Hematopoietic multipotent progenitor cell treated with erythropoietin and hydrocortisone succinate and interleukin-3 and kit ligand, for 15 days (in vitro differentiated cells): ENCODE results near the gene SCAMP2.
A peak's percentile ranks its signal among the peaks of the same experiment; 100 is the strongest.
"Not testable (repeated sequence)": the region's sequence is repeated elsewhere in the genome, so short reads cannot be mapped to it uniquely, and the experiment has no call there.

Source experiments
- DNase-seq: peaks from one replicate; pipeline ENCODE4 v3.0.0-alpha.2; 2015; ENCODE audit warnings: low spot score

SCAMP2 gene, protein sequence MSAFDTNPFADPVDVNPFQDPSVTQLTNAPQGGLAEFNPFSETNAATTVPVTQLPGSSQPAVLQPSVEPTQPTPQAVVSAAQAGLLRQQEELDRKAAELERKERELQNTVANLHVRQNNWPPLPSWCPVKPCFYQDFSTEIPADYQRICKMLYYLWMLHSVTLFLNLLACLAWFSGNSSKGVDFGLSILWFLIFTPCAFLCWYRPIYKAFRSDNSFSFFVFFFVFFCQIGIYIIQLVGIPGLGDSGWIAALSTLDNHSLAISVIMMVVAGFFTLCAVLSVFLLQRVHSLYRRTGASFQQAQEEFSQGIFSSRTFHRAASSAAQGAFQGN

GRCh38 chr15:74873036-74873755 is at the start of gene SCAMP2:
Gene SCAMP2, minus strand, starts transcription at chr15:74873365. Its CDS starts 110 bp downstream, at chr15:74873255.
- peak; percentile 93 for DNase-seq

- DNase-seq, result no peak
These were observed 47.3 kb upstream of the SCAMP2 start for GRCh38 chr15:74920456-74920855.

DNA sequence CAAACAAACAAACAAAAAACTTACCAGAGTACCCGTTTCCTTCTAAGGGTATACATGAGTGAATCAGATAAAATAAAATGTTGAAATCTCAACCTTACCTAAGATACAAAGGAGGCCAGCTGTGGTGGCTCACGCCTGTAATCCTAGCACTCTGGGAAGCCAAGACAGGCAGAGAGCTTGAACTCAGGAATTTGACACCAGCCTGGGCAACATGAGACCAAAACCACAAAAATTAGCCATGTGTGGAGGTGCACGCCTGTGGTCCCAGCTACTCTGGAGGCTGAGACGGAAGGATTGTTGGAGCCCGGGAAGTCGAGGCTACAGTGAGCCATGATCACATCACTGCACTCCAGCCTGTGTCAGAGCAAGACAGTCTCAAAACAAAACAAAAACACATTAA is 44.5 kb upstream of the SCAMP2 start:
- DNase-seq, result no peak

DNA sequence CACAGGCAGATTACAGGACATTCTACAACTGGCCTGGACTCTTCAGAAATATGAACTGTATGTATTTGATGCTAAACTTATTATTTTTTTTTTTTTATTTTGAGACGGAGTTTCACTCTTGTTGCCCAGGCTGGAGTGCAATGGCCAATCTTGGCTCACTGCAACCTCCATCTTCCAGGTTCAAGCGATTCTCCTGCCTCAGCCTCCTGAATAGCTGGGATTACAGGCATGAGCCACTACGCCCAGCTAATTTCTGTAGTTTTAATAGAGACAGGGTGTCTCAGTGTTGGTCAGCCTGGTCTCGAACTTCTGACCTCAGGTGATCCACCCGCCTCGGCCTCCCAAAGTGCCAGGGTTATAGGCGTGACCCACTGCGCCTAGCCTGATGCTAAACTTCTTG is 40.6 kb upstream of the SCAMP2 start:
- DNase-seq, result not testable (repeated sequence)

- peak; percentile 22 for DNase-seq
These were observed 39.9 kb upstream of the SCAMP2 start for GRCh38 chr15:74913041-74913440.

- DNase-seq, result no peak
These were observed 35.5 kb upstream of the SCAMP2 start for GRCh38 chr15:74908635-74909034.

- DNase-seq, result peak; percentile 43
These were observed 34.2 kb upstream of the SCAMP2 start for GRCh38 chr15:74907163-74907870.

DNA sequence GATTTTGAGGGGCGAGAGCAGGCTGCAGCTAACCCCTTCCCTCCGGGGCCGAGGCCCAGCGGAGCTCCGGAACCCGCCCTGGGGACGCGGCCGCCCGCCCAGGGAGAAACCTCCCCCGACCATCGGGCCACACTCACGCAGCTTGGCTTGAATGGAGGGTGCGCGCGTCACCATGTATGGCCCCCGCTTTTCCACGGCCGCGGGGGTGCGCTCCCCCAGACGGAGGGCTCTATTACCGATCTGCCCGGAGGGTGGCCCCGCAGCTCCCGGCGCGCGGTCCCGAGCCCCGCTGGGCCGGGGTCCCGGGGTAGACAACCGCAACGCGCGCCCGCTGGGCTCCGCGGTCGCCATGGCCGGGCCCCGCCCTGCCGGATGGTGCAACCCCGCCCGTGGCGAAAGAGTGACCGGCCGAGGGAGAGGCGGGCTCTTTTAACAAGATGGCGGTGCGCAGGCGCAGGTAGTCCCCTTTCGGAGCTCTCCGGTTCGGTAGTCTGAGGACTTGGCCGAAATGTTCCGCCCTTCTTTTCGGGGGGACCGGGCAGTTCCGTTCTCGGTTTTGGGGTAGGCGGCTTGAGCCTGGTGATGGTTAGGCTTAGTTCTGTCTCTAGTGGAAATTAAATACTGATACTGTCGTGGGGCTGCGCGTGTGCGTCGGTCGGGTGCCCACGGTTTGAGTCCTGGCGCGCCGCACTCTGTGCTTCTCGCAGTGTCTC is 33.4 kb upstream of the SCAMP2 start, which contains the start of gene FAM219B:
Gene FAM219B, minus strand, starts transcription at position 402 of the 713 bp plus-strand sequence. Its CDS starts 51 bp downstream, at position 351.
- DNase-seq, result peak; percentile 84

GRCh38 chr15:74906067-74906449 is 32.9 kb upstream of the SCAMP2 start:
- DNase-seq, result peak; percentile 19

DNA sequence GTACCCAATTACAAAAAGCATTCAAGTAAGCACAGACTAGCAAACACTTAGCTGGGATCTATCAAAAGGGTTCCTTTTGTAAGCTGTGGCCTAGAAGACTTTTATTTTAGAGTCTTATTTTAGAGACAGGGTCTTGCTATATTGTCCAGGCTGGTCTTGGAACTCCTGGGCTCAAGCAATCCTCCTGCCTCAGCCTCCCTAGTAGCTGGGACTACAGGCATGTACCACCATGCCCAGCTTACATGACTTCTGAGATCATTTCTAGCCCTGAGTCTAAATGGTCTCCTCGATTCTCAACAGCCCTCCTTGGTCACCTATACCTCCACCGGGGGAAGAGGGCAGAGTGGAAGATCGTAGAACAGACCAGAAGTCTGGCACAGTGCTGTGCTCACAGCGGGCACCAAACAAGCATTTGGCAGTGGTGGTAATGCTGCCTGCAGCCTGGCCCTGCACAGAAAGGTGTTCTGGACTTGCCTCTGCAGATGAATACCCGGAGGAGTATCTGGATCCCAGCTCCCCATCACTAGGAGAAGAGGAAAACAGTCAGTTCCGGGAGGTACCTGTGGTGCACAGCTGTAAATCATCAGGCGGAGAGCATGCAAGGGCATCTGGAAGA is 31.1 kb upstream of the SCAMP2 start:
- no peak for DNase-seq

DNA sequence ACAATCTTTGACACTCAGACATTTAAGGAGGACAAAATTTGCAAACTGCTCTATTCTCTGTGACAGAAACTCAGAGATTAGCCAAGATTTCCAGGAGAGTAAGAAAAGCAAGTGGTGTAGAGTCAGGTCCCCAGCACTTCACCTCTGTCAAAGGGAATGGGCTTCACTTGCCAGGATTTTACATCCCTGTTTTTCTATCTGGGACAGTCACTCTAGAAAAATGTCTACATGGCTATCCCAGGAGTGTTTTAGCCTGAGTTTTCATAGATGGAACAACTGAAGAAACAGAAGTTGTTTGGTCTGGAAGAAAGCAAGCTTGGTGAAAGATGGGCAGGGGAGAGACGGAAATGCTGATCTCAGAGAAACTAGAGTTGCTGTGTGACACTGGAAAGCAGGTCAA is 30.5 kb upstream of the SCAMP2 start:
- no peak for DNase-seq

DNA sequence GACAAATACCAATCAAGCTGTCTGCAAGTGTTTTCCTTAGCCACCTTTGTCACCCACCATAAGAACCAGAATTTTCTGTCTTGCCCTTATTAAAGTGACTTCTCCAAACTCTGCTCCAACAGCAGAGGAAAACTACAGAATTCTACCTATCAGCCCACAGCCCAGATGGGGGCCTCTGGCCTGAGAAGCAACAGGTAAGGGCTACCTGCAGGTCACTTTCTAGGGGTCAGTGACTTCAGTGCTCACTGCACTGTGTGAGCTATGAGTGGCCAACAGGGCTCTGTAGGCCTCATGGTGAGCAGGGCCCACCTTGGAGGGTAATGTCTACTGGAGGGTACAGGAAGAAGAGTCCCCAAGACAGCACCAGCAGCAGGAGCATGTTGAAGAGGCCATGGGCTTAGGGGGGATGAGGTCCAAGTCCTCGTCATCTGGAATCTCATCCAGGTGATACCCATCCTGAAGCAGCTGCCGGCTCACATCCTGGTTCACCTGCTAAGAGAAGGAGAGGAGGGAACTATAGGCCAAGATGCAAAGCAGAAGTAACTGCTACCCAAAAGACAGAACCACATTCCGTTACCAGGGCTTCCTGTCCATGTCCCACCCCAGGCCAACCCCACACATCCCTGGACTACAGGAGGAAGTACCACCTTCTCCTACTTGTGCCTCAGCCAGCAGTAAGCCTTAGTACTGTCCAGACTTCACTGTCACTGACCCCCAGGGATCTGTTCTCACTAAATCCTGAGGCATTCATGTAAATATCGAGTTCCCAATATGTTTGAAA is 29.3 kb upstream of the SCAMP2 start:
- no peak for DNase-seq

GRCh38 chr15:74901612-74902063 is 28.5 kb upstream of the SCAMP2 start:
- DNase-seq, result peak; percentile 80

GRCh38 chr15:74897300-74897701 is 24.1 kb upstream of the SCAMP2 start:
- no peak for DNase-seq

DNA sequence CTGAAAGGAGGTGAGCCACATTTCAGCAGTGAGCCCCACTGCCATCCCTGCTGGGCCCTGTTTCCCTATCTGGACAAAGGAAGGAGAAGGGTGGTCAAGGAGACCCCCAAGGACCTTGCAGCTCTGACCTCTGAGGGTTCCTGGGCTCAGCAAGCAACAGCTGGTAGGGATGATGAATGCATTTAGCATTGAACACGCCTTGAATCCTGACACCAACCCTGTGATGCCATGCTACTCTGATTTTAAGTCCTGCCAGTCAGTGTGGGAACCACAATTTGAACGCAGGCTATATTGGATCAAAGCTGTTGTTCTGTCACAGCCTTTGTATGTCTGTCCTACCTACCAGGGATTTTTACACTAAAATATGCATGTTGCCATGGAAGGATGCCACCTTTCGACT is 23.2 kb upstream of the SCAMP2 start:
- no peak for DNase-seq

GRCh38 chr15:74895830-74896229 is 22.7 kb upstream of the SCAMP2 start:
- DNase-seq, result no peak

- DNase-seq, result not testable (repeated sequence)
These were observed 21.2 kb upstream of the SCAMP2 start for GRCh38 chr15:74894383-74894782.

DNA sequence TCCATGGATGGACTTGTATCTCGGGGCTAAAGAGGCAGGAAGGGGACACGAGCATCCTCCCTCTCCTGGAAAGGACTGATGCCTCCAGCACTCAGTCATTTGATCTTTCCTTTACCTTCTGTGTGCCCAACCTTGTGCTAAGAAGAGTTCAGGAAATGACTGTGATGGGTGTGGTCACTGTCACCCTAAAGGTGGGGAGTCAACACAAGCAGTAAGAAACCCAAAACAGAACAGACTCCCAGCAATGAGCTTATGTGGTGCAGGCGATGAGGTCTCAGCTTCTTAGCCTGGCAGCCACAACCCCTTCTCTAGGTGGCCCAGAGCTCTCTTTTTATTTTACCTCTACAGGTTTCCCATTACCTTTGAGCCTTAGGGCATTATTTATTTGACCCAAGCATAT is 20.5 kb upstream of the SCAMP2 start:
- DNase-seq, result no peak

GRCh38 chr15:74892931-74893330 is 19.8 kb upstream of the SCAMP2 start:
- no peak for DNase-seq

DNA sequence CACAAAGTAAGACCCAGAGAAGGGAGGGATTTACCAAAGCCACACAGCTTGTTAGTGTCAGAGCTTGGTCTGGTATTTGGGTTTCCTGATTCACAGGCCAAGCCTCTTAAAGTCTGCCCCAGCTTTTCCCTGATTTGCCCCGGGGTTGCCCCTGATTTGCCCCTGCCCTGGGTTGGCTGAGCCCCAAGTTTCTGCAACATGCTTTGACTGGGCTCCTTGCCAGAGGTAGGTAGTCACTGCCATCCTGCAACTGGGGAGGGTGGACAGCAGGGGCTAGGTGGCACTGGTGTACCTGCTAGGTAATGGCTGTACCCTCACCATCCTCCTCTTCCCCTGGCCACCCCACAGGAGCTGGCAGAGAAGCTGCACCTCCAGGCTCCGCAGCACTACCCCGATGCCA is 19.1 kb upstream of the SCAMP2 start:
- DNase-seq, result no peak

DNA sequence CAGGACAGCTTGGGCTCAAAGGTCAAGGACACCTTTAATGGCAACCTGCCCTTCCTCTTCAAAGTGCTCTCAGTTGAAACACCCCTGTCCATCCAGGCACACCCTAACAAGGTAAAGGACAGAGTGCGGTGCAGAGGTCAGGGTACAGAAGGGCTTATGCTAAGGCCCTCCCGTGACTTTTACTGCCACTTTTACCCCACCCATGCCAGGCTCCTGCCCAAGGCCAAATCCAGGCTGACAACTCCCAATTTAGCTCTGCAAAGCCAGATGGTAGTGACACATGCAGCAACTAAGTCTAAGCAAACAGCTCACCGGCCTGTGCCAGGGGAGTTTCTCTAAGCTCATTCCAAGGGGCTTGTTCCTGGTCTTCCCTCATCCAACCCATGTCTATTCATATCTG is 18.3 kb upstream of the SCAMP2 start:
- DNase-seq, result no peak
